HTR-8/SVneo (cell line): ENCODE measurements around the gene PTPN20.

Source experiments
- DNase-seq: peaks from one replicate; pipeline ENCODE4 v3.0.0; 2011; ENCODE audit warnings: low spot score, mixed read lengths; ENCODE audit not compliant: insufficient read length
- FAIRE-seq: peaks from 2 replicates; lab custom pipeline; 2011; peaks lifted over from hg19 to GRCh38; lab: Jason Lieb, UNC

The PTPN20 gene

DNA sequence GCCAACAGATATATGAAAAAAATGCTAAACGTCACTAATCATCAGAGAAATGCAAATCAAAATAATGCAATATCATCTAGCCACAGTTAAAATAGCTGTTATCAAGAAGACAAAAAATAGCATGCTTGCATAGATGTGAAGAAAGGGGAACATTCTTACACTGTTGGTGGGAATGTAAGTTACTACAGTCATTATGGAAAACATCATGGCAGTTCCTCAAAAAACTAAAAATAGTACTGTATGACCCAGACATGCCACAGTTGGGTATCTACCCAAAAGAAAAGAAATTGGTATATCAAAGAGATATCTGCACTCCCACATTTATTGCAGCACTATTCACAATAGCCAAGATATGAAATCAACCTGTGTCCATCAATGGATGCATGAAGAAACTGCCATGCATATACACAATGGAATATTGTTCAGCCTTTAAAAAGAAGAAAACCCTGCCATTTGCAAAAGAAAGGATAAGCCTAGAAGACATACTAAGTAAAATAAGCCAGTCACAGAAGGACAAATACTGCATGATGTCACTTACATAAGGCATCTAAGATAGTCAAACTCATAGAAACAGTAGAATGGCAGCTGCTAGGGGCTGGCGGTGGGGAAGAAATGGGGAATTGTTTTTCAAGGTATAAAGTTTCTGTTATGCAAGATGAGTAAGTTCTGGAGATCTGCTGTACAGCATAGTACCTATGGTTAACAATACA, 107.0 kb downstream of the PTPN20 start:
- FAIRE-seq (no peak), DNase-seq (no peak)

- no peak for FAIRE-seq
- no peak for DNase-seq
These were observed 108.2 kb downstream of the PTPN20 start for GRCh38 chr10:47019155-47020145.

DNA sequence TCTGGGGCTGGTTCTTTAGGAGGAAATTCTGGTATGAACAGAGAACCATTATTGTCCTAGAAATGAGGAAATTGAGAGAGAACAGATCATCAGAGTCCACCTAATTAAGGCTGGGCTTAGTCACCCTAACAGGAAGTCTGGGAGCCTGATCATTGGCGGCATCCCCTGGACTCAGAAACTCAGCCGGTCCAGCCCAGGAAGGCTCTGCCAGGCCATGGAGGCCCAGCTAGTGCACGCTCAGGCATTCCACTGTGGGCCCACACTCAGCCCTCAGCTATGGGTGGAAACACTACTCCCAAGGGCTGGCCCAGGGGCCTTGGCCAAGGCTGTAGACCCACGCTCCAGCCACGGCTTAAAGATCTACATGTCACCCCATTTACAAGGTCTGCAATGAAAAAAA, 109.2 kb downstream of the PTPN20 start:
- DNase-seq: no peak

DNA sequence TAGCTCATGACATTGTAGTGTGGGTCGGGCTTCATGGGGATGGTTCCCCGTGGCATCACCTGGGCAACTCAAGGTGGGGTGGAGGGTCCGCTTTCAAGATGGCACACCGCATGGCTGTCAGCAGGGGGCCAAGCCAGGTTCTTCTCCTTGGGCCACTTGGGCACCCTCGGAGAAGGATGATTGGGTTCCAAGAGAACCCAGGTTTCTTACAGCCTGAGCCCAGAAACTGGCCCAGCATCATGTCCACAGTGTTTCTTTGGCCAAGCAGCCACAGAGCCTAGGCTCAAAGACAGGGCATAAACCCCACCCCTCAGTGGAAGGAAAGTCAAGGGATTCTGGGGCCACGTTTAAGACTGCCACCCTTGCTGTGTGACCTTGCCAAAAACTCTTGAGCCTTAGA, 110.6 kb downstream of the PTPN20 start:
- FAIRE-seq (no peak), DNase-seq (no peak)

More for the DNA sequence above, 109.2 kb downstream of the PTPN20 start:
- no peak for FAIRE-seq

GRCh38 chr10:47022311-47023131, 111.3 kb downstream of the PTPN20 start:
- no peak for FAIRE-seq
- DNase-seq: no peak

- FAIRE-seq (no peak), DNase-seq (no peak)
These were observed 112.2 kb downstream of the PTPN20 start for GRCh38 chr10:47023237-47024045.

- FAIRE-seq (no peak), DNase-seq (no peak)
These were observed 112.8 kb downstream of the PTPN20 start for GRCh38 chr10:47024046-47024322.

DNA sequence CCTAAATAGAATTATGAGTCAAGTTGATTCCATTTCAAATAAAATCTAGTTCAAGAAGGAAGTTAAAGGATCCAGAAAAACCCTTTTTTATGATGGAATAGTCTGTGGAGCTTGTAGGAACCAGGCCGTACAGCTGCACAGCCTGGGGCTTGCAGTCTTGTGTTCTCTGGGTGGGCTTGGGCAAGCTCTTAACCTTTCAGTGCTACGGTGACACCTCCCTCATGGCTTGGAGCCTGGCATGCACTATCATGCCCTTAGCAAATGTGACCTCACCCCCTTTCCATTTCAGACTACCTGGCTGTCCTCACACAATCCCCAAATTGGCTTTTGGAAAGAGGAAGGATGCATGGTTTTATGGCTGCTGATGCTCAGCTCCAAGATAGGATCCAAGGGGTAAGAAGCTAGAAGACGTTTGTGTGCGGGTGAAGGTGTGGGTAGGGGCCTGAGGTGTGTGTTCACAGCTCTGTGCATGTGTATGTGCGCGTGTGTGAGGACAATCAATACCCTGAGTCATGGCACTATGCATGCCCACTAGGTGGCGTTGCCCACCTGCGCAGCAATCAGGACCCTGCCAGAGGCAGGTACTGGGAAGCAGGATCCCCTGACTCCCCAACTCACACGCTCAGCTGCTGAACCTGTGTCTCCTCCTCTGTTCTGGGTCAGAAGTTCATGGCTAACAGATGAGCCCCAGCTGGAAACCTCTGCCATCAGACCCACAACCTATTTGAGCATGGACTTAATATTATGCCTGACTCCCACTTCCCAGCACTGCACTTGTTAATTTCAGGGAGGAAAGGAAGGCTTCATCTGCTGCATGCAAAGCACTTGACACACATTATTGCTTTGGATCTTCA, 113.4 kb downstream of the PTPN20 start:
- FAIRE-seq: peak; percentile 97
- peak; percentile 71 for DNase-seq

DNA sequence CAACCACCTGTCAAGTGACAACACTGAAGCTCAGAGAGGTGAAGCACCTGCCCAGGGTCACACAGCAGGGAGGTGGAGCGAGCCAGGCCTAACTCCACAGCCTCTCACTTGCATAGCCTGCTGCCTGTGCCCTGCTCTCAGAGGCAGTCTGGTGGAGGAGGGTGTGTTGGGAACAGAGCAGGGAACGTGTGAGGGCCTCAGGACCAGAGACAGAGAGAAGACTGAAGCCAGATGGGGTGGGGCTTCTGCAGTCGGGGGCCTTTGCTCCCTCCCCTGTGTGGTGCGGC, 114.0 kb downstream of the PTPN20 start:
- no peak for DNase-seq
- FAIRE-seq: no peak

- DNase-seq (no peak), FAIRE-seq (peak; percentile 9)
These were observed 114.5 kb downstream of the PTPN20 start for GRCh38 chr10:47025540-47026300.

DNA sequence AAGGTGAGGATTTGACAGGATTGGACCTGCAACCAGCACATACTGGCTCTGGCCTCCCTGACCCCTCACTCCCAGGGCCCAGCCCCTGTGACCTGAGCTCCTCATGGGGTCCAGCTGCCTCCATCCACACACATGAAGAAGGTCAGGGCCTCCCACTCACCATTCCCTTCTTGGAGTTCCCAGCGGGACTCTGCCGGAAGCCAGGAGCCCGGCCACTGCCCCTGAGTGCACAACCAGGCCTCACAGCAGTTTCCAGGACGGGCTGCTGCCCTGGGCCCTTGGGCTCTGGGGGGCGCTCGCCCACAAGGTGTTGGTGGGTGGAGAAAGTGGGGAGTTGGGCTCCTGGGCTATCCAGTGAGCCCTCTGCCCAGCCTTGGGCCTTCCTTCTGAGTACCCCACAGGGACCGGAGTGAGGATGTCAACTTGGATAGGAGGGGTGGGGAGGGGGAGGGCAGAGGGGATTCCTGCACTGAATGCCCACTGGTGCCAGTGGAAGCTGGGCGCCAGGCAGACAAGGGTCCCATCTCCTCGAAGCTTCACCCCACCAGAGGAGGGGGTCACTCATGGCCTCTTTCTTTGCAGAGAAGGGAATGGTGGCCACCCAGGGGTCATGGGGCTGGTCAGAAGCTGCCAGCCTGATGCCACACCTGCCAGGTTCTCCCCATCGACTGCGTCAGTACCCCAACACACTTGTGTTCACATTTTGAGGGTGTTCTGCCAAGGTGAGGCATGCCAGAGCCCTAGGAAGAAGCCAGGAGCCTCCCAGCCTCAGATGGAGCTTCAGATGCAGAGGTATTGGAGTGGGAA, 115.3 kb downstream of the PTPN20 start:
- no peak for FAIRE-seq
- DNase-seq: no peak

GRCh38 chr10:47027108-47027783, 116.0 kb downstream of the PTPN20 start:
- FAIRE-seq: no peak

GRCh38 chr10:47027784-47028260, 116.6 kb downstream of the PTPN20 start:
- DNase-seq (no peak), FAIRE-seq (no peak)

More at GRCh38 chr10:47027108-47027783, 116.0 kb downstream of the PTPN20 start:
- DNase-seq: no peak

DNA sequence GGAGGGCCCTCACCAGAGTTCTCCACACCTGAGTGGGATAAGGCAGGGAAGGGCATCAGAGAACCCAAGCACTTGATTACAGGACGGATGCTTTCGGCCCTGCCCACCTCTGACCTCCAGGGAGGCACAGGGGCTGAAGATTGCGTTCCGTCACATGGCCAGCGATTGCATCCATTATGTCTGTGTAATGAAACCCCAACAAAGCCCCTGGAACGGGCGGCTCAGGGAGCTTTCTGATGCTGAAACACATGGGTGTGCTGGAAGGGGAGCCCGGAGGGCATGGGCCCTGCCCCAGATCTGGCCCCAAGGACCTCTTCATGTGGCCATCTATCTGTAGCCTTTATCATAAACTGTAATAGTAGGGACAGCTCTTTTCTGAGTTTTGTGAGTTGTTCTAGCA, 117.2 kb downstream of the PTPN20 start:
- DNase-seq (no peak), FAIRE-seq (no peak)

DNA sequence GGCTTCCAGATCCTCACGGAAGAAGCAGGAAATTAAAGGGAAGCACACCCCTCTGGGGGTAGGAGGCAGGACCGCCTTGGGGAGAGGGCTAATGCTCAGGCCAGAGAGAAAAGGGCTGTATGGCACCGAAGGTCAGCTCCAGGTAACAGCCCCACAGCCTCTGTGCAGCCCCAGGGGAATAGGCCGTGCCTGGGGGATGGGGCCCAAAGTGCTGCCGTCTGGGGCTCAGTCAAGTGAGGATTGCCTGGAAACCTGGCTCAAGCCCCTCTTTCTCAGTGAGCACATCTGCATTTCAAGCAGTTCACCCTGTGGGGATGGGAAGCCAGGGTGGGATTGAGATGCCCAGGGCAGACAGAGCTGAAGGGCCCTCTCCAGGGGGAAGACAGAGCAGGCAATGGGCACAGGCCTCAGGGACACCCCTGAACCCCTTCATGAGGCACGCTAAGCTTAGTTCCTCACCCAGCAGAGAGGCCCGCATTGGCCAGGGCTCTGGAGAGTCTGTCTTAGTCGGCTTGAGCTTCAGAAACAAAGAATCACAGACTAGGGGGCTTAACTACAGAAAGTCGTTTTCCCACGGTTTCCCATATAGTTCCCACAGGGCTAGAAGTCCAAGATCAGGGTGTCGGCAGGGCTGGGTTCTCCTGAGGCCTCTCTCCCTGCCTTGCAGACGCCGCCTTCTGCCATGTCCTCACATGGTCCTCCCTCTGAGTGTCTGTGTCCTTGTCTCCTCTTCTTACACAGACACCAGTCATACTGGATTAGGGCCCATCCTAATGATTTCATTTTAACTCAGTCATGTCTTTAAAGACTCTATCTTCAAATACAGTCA, 118.2 kb downstream of the PTPN20 start:
- DNase-seq (no peak), FAIRE-seq (no peak)

DNA sequence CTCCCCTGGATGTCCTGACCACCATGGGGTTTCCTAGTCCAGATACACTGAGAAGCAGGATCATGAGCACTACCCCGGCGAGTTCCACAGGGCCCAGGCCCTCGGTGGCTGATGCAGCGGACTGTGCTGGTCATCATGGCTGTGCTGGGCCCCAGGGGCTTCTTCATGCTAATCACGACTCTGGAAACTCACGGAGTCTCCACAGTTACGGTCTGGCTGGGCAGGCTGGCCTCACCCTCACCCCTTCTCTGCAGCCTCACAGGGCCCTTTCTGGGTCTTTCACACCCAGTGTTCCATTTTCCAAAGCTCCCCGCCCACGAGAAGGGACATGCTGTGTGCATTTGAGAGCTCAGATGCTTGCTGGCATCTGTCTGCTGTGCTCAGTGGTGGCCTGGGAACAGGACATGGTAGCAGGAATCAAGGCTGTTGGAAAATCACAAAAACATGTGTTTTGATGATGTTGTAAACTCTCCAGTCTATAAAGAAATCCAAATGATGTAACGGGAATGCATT, 119.0 kb downstream of the PTPN20 start:
- DNase-seq (no peak), FAIRE-seq (no peak)
